Fibroblast of lung (primary cell): Measurements from ENCODE around the gene MTA1. TPM values are rescaled to one million over a fixed set of nuclear protein-coding genes. Genes with fewer than 3 reads are reported as not detected.

Experiments
- DNase-seq, 2 donors: peaks; one replicate each; pipeline versions ENCODE4 v3.0.0 to v3.0.0-alpha.2; 2010; ENCODE audit warnings: low read depth in 2 of 2
- H2AFZ ChIP-seq: 2 replicates; pipeline ENCODE4 v1.5.1; 2012; ENCODE audit warnings: low read length, control low read depth, inconsistent platforms
- H3K27ac ChIP-seq: 2 replicates; pipeline ENCODE4 v1.5.1; 2011; ENCODE audit warnings: low read length, control low read depth; ENCODE audit not compliant: insufficient read depth
- H3K27me3 ChIP-seq: 2 replicates; pipeline ENCODE4 v1.5.1; 2011; ENCODE audit warnings: mild to moderate bottlenecking, low read length; ENCODE audit not compliant: control insufficient read depth, insufficient read depth
- H3K36me3 ChIP-seq: 2 replicates; pipeline ENCODE4 v1.5.1; 2011; ENCODE audit warnings: low read length; ENCODE audit not compliant: control insufficient read depth, insufficient read depth
- H3K4me1 ChIP-seq: 2 replicates; pipeline ENCODE4 v1.5.1; 2011; ENCODE audit warnings: low read length; ENCODE audit not compliant: control insufficient read depth, insufficient read depth; ENCODE audit errors: extremely low read depth
- H3K4me2 ChIP-seq: 2 replicates; pipeline ENCODE4 v1.5.1; 2011; ENCODE audit warnings: low read length, control low read depth; ENCODE audit not compliant: insufficient read depth; ENCODE audit errors: extremely low read depth
- H3K4me3 ChIP-seq, 4 experiments: fragments of 200-600 bp in 1 of 4; sonication (generic) in 1 of 4; replicated peaks in 1 of 4; 2 replicates each; pipeline ENCODE4 v1.5.1; 2011 to 2016; ENCODE audit warnings: low read length in 4 of 4, low read depth in 3 of 4, mild to moderate bottlenecking in 3 of 4, control low read depth in 2 of 4, inconsistent platforms in 1 of 4, mixed read lengths in 1 of 4; ENCODE audit not compliant: insufficient read depth in 1 of 4; ENCODE audit errors: control extremely low read depth in 1 of 4
- H3K79me2 ChIP-seq: 2 replicates; pipeline ENCODE4 v1.5.1; 2012; ENCODE audit warnings: mild to moderate bottlenecking, low read length, inconsistent platforms; ENCODE audit not compliant: control insufficient read depth, insufficient read depth
- H3K9ac ChIP-seq: 2 replicates; pipeline ENCODE4 v1.5.1; 2011; ENCODE audit warnings: mild to moderate bottlenecking, low read length, control low read depth; ENCODE audit not compliant: insufficient read depth
- H3K9me3 ChIP-seq: 2 replicates; pipeline ENCODE4 v1.5.1; 2012; ENCODE audit warnings: low read depth, low read length; ENCODE audit not compliant: control insufficient read depth, insufficient read depth
- H4K20me1 ChIP-seq: 2 replicates; pipeline ENCODE4 v1.5.1; 2011; ENCODE audit warnings: low read length; ENCODE audit not compliant: control insufficient read depth, insufficient read depth; ENCODE audit errors: extremely low read depth
- EZH2 ChIP-seq: IDR thresholded peaks from 2 replicates; pipeline ENCODE4 v1.5.1; 2012; ENCODE audit warnings: low read length, control low read depth, mild to moderate bottlenecking; ENCODE audit errors: missing control alignments
- polyA plus RNA-seq, 2 donors: library from polyadenylated mRNA; depleted of rRNA in 1 of 2; stranded (reverse) in 1 of 2; unstranded in 1 of 2; fragments of >200 nt; gene quantifications; 2 replicates each; pipeline ENCODE4 v1.2.1, GENCODE V29; 2011 to 2012; ENCODE audit warnings: missing spikeins in 1 of 2
- total RNA-seq: library from RNA; depleted of rRNA; stranded (reverse); fragments of >200 nt; gene quantifications from 2 replicates; pipeline ENCODE4 v1.2.1, GENCODE V29; 2014
- TF ChIP-seq, protein P1 (sequence below), 2 donors: IDR thresholded peaks in 1 of 2; conservative IDR thresholded peaks in 1 of 2; 1 replicate in 1 of 2; 2 replicates in 1 of 2; pipeline ENCODE4 v1.5.1; 2011 to 2012; ENCODE audit warnings: low read length in 2 of 2, control low read depth in 1 of 2, inconsistent platforms in 1 of 2, low read depth in 1 of 2, mild to moderate bottlenecking in 1 of 2

The MTA1 gene
- total and polyA plus RNA-seq, 2 donors (not counting 1 experiment from before 2014, with no cell fraction given) = 28.6 to 29.7 TPM

DNA sequence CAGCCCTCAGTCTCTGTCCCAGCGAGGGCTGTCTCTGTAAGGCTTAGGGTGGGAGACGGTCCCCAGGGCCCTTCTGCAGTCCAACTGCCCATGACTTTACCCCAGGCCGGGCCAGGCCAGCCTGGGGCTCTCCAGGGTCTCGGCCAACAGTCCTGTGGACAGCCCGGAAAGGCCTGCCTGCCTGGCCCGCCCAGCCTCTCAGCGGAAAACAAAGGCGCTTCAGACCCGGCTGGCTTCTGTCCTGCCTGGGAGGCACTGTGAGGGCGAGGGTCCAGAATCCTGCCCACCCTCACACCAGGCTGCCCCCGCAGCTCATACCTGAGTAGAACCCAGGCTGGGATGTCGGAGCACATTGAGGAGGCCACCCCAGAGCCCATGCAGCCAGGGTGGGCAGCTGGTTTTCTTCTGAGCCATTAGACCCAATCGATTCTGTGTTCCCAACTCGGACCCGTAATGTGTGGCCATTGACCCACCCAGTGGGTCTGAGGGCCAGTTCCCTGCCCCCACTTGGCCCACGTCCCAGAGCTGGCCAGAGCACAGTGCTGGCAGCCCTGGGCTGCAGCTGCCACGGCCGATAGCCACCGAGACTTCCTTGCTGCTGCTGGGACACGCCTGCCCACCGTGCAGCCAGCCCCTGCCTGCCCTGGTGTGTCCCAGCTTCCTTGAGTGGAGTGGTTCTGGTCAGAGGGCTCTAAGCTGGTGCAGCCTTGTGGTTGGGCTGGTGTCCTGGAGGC lies 56.6 kb downstream of the MTA1 start:
- TF ChIP-seq, protein P1, sequence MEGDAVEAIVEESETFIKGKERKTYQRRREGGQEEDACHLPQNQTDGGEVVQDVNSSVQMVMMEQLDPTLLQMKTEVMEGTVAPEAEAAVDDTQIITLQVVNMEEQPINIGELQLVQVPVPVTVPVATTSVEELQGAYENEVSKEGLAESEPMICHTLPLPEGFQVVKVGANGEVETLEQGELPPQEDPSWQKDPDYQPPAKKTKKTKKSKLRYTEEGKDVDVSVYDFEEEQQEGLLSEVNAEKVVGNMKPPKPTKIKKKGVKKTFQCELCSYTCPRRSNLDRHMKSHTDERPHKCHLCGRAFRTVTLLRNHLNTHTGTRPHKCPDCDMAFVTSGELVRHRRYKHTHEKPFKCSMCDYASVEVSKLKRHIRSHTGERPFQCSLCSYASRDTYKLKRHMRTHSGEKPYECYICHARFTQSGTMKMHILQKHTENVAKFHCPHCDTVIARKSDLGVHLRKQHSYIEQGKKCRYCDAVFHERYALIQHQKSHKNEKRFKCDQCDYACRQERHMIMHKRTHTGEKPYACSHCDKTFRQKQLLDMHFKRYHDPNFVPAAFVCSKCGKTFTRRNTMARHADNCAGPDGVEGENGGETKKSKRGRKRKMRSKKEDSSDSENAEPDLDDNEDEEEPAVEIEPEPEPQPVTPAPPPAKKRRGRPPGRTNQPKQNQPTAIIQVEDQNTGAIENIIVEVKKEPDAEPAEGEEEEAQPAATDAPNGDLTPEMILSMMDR (conservative IDR thresholded peaks at IDR 0.05 in 1 of 2, IDR thresholded peaks at IDR 0.05 in 1 of 2; ENCODE audit: low read depth in 1 of 2, low read length in 2 of 2) = no peak
- TF ChIP-seq EZH2 = no peak
- Histone ChIP-seq H3K4me1 (peaks cover 30% of the 10 kb centered on the region), H3K4me2 (peak overlapping the region; percentile 67), H2AFZ (no peak overlapping the region), H3K9ac (peak overlapping the region; percentile 93), H3K27me3 (no peaks in the 10 kb centered on the region), H3K79me2 (peaks cover 5% of the 10 kb centered on the region), H3K4me3 (peak overlapping the region; percentile 34 to 70 (median 64)), H3K36me3 (peaks cover 6% of the 10 kb centered on the region), H3K27ac (peak overlapping the region; percentile 87), H3K9me3 (no peaks in the 10 kb centered on the region), H4K20me1 (no peaks in the 10 kb centered on the region)
- peak; percentile 34 to 40 for DNase-seq

DNA sequence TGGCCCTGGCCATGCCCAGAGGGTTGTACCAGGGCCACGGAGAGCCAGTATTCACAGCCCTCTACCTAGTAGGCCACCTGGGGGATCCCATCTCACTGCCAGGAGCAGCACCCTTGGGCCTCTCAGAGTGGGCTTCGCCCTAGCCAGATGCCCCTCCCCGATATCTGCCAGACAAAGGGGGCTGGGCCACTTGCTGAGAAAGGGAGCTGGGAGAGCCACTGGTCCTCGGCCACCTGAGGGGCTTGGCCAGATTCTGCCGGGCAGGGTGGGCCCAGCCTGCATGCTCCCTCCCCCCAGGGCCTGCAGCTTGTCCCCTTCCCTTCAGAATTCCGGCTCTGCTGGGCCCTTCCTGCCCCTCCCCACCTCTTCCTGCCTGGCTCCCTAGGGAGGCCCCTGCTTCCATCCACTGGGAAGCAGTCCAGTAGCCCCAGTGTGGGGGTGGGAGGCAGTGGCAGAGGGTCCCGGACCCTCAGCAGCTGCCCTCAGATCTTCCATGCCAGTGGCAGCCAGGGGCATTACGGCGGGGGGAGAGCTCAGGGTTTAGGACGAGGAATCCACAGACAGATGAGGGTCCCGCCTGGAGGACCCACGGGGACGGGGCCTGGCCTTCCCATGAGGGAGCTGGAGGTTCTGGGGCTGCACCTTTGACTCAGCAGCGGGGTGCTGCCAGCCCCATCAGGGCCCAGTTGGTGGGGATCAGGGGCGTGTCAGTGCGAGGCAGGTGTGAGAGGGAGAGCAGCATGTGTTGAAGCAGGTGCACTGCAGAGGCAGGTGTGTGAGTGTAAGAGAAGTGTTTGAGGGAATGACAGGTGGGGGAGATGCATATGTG lies 57.4 kb downstream of the MTA1 start:
- peak overlapping the region; percentile 23 for H3K9ac ChIP-seq
- peak overlapping the region in 3 of 4 experiments; percentile 61 to 70 (median 67) for H3K4me3 ChIP-seq
- no peak for TF ChIP-seq EZH2
- TF ChIP-seq, protein P1 (conservative IDR thresholded peaks at IDR 0.05 in 1 of 2, IDR thresholded peaks at IDR 0.05 in 1 of 2; ENCODE audit: low read depth in 1 of 2, low read length in 2 of 2) = no peak

More for the DNA sequence above, 57.4 kb downstream of the MTA1 start:
- Histone ChIP-seq H2AFZ (no peak overlapping the region), H3K4me2 (peak overlapping the region; percentile 67), H3K9me3 (no peaks in the 10 kb centered on the region), H4K20me1 (no peaks in the 10 kb centered on the region), H3K79me2 (peaks cover 5% of the 10 kb centered on the region), H3K36me3 (peaks cover 6% of the 10 kb centered on the region), H3K27ac (peak overlapping the region; percentile 87), H3K27me3 (no peaks in the 10 kb centered on the region), H3K4me1 (peaks cover 31% of the 10 kb centered on the region)
- no peak for DNase-seq
